ENCODE results near the gene KIAA0930.

KIAA0930 gene

GRCh38 chr22:45237065-45237990 lies 3.4 kb downstream of the KIAA0930 start:
- DNase-seq = no peak

- DNase-seq = no peak
Observed at GRCh38 chr22:45235851-45236342, 4.8 kb downstream of the KIAA0930 start.

- DNase-seq = no peak
Observed at GRCh38 chr22:45235101-45235777, 5.5 kb downstream of the KIAA0930 start.

DNA sequence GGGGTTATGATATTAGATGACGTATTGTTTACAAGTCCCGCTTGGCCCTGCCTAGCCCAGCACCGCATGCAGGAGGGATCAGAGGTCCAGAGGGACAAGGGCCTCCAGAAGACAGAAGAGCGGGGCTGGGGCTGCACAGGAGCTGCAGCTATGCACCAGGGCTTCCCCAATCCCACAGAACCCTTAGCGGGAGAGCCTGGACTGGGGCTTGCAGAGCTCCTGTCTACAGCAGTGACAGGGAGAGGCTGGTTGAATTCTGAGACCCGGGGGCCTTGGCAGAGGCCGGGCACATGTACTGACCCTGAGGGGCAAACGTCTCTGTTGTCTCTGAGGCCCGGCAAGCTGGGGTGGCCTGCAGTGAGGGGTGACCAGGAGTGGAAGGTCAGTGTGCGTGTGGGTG lies 6.9 kb downstream of the KIAA0930 start:
- no peak for DNase-seq

GRCh38 chr22:45233386-45233785 lies 7.3 kb downstream of the KIAA0930 start:
- no peak for DNase-seq

DNA sequence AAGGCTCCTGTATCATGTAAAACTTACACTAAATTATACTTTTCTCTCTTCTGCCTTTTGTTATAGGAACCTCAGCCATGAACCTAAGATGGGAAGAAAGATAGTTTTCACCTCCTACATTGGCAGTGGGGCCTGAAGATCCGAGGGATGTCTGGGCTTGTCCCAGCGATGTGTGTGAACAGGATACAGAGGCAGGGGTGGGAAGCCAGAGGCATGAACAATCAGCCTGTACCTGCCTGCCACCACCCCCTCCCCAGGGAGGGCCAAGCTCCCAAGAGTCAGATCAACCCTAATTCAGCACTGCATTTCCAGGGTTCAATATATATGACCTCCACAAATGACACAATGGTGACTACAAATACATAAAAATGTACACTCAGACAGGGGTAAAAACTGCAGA lies 9.4 kb downstream of the KIAA0930 start:
- no peak for DNase-seq

DNA sequence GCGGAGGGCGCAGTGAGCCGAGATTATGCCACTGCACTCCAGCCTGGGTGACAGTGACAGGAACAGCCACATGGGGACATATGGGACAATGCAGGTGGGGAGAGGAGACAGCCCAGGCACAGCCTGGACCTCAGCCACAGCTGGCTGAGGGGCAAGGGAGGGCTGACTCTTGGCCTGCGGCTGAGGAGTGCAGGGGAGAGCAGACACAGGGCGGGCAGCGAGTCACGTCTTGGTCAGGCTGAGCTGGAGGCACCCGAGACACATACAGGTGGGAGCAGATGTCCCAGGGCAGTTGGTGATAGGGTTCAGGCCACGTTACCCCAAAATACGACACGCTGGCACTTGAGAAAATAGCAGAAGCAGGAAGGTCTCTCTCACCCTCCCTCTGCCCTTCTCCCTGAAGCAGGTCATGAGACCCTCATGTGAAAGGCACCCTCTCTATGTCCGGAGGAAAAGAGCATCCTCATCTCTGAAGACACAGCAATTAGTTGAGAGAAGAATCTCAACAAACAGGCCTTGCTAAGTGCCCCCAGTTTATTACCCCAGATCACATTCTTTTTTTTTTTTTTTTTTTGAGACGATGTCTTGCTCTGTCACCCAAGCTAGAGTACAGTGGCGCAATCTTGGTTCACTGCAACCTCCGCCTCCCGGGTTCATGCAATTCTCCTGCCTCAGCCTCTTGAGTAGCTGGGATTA lies 10.5 kb downstream of the KIAA0930 start:
- DNase-seq = no peak

DNA sequence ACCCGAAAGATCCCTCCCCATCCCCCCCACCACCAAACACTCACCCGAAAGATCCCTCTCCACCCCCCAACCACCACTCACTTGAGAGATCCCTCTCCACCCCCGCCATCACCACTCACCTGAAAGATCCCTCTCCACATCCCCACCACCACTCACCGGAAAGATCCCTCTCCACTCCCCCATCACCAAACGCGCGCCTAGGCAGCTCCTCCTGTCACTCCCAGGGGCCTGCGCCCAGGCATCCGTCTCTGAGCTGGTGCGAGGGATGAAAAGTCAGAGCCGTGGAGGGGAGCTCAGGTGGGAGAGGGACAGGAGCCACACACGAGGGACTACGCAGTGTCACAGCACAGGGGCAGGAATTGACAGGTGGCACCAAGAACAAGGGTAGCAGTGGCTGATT lies 11.5 kb downstream of the KIAA0930 start:
- no peak for DNase-seq

DNA sequence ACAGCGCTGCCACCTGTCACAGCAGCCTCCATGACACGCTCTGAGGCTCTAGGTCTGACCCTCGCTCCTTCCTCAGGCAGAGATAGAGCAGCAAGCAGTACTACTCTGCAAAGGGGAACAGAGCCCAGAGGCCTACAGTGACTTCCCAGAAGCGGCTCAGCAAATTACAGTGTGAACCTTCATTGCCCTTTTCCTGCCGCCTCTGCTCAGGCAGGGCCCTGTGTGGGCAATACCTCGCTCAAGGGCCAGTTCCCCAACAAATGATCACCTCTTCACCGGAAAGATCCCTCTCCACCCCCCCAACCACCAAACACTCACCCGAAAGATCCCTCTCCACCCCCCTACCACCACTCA lies 12.3 kb downstream of the KIAA0930 start:
- no peak for DNase-seq

DNA sequence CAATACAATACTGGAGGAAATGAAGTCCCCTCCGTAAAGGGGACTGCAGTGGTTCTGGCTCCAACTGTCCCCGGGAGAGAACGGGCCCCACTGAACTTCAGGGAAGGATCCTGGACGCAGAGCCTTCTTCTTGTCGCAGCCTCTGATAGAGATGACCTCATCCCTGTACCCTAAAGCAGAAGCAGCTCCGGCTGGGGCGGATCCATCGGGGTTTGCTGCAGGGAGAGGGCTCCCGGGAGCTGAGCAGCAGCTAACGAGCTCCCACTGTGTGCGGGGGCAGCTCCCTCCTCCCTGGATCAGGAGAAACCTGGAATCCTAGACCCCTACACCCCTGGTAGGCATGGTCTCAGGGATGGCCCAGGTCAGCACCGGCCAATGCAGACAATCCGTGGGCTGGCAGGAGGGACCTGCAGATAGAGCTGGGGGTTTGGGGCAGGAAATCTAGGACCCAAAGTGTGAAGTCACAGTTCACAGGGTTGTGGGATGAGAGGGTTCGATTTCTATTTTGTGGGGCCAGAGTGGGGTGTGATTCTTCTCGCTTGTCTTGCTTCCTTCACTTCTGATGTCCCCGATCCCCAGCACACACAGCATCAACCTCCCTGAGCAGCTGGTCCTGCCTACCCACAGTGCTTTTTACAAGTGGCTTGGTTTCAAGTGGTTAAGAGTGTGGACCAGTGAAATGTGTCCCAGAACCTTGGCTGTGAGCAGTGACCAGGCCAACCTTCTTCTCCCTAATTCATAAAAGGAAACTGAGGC lies 12.9 kb downstream of the KIAA0930 start:
- no peak for DNase-seq

GRCh38 chr22:45226503-45227186 lies 14.0 kb downstream of the KIAA0930 start:
- DNase-seq = no peak

- no peak for DNase-seq
Observed at GRCh38 chr22:45225732-45226502, 14.8 kb downstream of the KIAA0930 start.

GRCh38 chr22:45224988-45225731 lies 15.5 kb downstream of the KIAA0930 start:
- DNase-seq = no peak

DNA sequence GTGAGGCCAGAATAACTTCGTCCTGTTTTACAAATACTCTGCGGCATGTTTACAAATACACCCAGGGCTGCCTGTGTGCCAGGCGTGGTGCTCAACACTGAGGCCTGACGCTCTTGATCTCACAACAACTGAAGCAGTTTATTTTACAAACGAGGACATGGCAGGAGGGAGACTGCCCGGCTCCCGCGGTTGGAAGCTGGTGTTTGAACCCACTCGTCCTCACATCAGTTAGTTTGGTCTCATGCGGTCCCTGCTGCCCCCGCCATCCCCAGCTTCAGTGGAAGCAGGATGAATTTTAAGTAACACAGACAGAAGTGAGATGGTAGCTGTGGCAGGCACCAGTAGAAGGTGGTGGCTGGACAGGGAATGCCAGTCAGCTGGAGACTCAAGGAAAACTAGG lies 16.4 kb downstream of the KIAA0930 start:
- DNase-seq = no peak

GRCh38 chr22:45223304-45224117 lies 17.2 kb downstream of the KIAA0930 start:
- no peak for DNase-seq

DNA sequence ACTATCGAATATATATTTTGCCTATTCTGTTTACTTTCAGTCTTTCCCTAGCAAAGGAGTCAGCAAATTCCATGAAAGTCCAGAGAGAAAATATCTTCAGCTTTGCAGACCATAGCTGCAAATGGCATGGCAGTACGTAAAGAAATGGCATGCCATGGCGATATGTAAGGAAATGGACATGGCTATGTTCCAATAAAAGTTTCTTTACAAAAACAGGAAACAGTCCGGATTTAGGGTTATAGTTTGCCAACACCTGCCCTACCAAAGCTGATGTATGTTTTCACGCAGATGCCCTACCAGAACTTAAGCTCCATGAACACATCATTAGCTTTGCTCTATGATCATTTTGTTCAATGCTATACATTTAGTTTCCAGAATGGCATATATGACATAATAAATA lies 19.5 kb downstream of the KIAA0930 start:
- DNase-seq = no peak

DNA sequence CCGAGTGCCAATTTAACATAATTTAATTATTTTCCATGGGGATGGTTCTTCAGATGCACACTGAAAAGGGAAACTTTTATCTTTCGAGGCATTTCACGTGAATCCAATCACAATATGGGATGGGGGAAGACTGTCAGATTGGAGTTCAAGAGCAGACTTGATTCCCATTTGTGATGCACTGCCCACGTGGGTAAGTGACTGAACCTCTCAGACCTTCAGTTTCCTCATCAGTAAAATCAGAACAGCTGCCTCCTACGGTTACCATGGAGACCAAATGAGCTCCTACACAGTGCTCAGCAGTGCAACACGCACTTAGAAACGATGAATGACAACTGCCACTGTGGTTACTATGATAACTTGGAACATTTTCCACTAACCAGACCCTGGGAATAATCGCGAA lies 21.7 kb downstream of the KIAA0930 start:
- DNase-seq = no peak

- DNase-seq = no peak
Observed at GRCh38 chr22:45217806-45218205, 22.9 kb downstream of the KIAA0930 start.

GRCh38 chr22:45217345-45217744 lies 23.3 kb downstream of the KIAA0930 start:
- DNase-seq = no peak

Data from 8988T (cell line).